Stimulated activated naive CD4-positive, alpha-beta T cell (primary cell): ENCODE data around the gene ZNF738.
"Not testable (repeated sequence)": the region's sequence is repeated elsewhere in the genome, so short reads cannot be mapped to it uniquely, and the experiment has no call there.

ENCODE experiments used
- DNase-seq, 6 experiments: peaks; one replicate each; lab custom pipeline; 2025; lab: John Stamatoyannopoulos, UW

Gene ZNF738

GRCh38 chr19:21358768-21359451 lies at the start of gene ZNF738:
TSS of gene ZNF738 (plus strand) at chr19:21359000. CDS start at chr19:21359141, 141 bp downstream.
- DNase-seq, result peak; percentile 53 to 81 (median 76)

GRCh38 chr19:21312807-21313206 lies 46.0 kb upstream of the ZNF738 start:
- DNase-seq, result not testable (repeated sequence)

GRCh38 chr19:21314676-21315075 lies 44.1 kb upstream of the ZNF738 start:
- DNase-seq, result no peak

- no peak for DNase-seq
These were observed 41.0 kb upstream of the ZNF738 start for GRCh38 chr19:21317821-21318220.

- no peak for DNase-seq
These were observed 37.7 kb upstream of the ZNF738 start for GRCh38 chr19:21321134-21321533.

GRCh38 chr19:21321996-21322395 lies 36.8 kb upstream of the ZNF738 start:
- DNase-seq, result no peak

GRCh38 chr19:21322528-21322927 lies 36.3 kb upstream of the ZNF738 start:
- no peak for DNase-seq

GRCh38 chr19:21323000-21323399 lies 35.8 kb upstream of the ZNF738 start:
- DNase-seq, result no peak

GRCh38 chr19:21326169-21326568 lies 32.6 kb upstream of the ZNF738 start:
- no peak for DNase-seq

GRCh38 chr19:21328406-21328805 lies 30.4 kb upstream of the ZNF738 start:
- peak in 1 of 6 experiments; percentile 33 for DNase-seq

GRCh38 chr19:21328885-21329605 lies 29.8 kb upstream of the ZNF738 start, which contains the start of gene ZNF708:
TSS of gene ZNF708 (minus strand) at chr19:21329410. CDS start at chr19:21329212, 198 bp downstream.
- peak; percentile 40 to 91 (median 64) for DNase-seq

- no peak for DNase-seq
These were observed 23.1 kb upstream of the ZNF738 start for GRCh38 chr19:21335721-21336120.

GRCh38 chr19:21344841-21345240 lies 14.0 kb upstream of the ZNF738 start:
- DNase-seq, result not testable (repeated sequence)

GRCh38 chr19:21352830-21353229 lies 6.0 kb upstream of the ZNF738 start:
- DNase-seq, result no peak

- DNase-seq, result no peak
These were observed 3.5 kb downstream of the ZNF738 start for GRCh38 chr19:21362291-21362690.

GRCh38 chr19:21383980-21384582 lies 25.3 kb downstream of the ZNF738 start:
- DNase-seq, result no peak

- no peak for DNase-seq
These were observed 37.3 kb downstream of the ZNF738 start for GRCh38 chr19:21396121-21396520.

- DNase-seq, result peak; percentile 80 to 92 (median 90)
These were observed 38.2 kb downstream of the ZNF738 start, which contains the start of gene ZNF493 for GRCh38 chr19:21396893-21397572. TSS of gene ZNF493 (plus strand) at chr19:21397133. CDS start at chr19:21397238, 105 bp downstream.

GRCh38 chr19:21398851-21399250 lies 40.1 kb downstream of the ZNF738 start:
- no peak for DNase-seq

GRCh38 chr19:21402303-21402985 lies 43.6 kb downstream of the ZNF738 start:
- no peak for DNase-seq

GRCh38 chr19:21410166-21410565 lies 51.4 kb downstream of the ZNF738 start:
- DNase-seq, result no peak

- DNase-seq, result no peak
These were observed 63.4 kb downstream of the ZNF738 start for GRCh38 chr19:21422244-21422643.
